Sigmoid colon (tissue), 7 donors: ENCODE measurements around the gene SPR. TPM values are rescaled to one million over a fixed set of nuclear protein-coding genes. Genes with fewer than 3 reads are reported as not detected.

Source experiments
- DNase-seq: peaks from one replicate; pipeline ENCODE4 v3.0.0-alpha.2; 2019
- H3K27ac ChIP-seq, 4 donors: fragments of 200-600 bp; sonication (generic); one replicate each; pipeline ENCODE4 v1.5.1; 2016 to 2019; ENCODE audit warnings: mild to moderate bottlenecking in 1 of 4
- H3K27me3 ChIP-seq, 3 donors: fragments of 200-600 bp; sonication (generic); one replicate each; pipeline ENCODE4 v1.5.1; 2019; ENCODE audit warnings: mild to moderate bottlenecking in 1 of 3
- H3K36me3 ChIP-seq, 4 donors: fragments of 200-600 bp; sonication (generic); one replicate each; pipeline ENCODE4 v1.5.1; 2016 to 2019
- H3K4me1 ChIP-seq, 4 donors: fragments of 200-600 bp; sonication (generic); one replicate each; pipeline ENCODE4 v1.5.1; 2017 to 2019
- H3K4me3 ChIP-seq, 4 donors: fragments of 200-600 bp; sonication (generic); one replicate each; pipeline ENCODE4 v1.5.1; 2017 to 2019; ENCODE audit warnings: mild to moderate bottlenecking in 2 of 4, moderate library complexity in 1 of 4
- H3K9me3 ChIP-seq, 4 donors: fragments of 200-600 bp in 3 of 4; sonication (generic) in 3 of 4; one replicate each; pipeline versions ENCODE4 v1.5.1 to v1.6.1; 2013 to 2019
- CTCF ChIP-seq, 4 experiments: fragments of 450-650 bp in 3 of 4; fragments of 200-600 bp in 1 of 4; IDR thresholded peaks; one replicate each; pipeline ENCODE4 v1.5.1; 2016 to 2019; ENCODE audit warnings: antibody characterized with exemption in 4 of 4, mild to moderate bottlenecking in 3 of 4, moderate library complexity in 2 of 4
- EP300 ChIP-seq, 4 donors: sonication (generic); formaldehyde crosslinking; IDR thresholded peaks; one replicate each; pipeline ENCODE4 v1.6.1; 2017; ENCODE audit warnings: antibody characterized with exemption in 4 of 4
- POLR2A ChIP-seq, 2 donors: fragments of 450-650 bp; IDR thresholded peaks; one replicate each; pipeline ENCODE4 v1.6.1; 2016; ENCODE audit warnings: antibody characterized with exemption in 2 of 2, mild to moderate bottlenecking in 2 of 2, moderate library complexity in 2 of 2
- POLR2AphosphoS5 ChIP-seq, 4 donors: sonication (generic); formaldehyde crosslinking; IDR thresholded peaks; one replicate each; pipeline ENCODE4 v1.6.1; 2017; ENCODE audit warnings: antibody characterized with exemption in 4 of 4
- WGBS, 2 donors: extraction: QIAGEN DNeasy Blood & Tissue Kit; methylation state at CpG; one replicate each; pipeline ENCODE4 v1.1.7; 2013; 5-methylcytosine and 5-hydroxymethylcytosine counted together
- intact Hi-C: fragments of 100-400 bp; cut with DNase I; formaldehyde crosslinking; loops from one replicate; pipeline ENCODE4 v1.15.1; 2023
- polyA plus RNA-seq, 3 donors: library from polyadenylated mRNA; stranded (reverse); fragments of 200-250 nt; gene quantifications; one replicate each; pipeline ENCODE4 v1.2.3, GENCODE V29; 2013
- total RNA-seq, 4 donors: library from RNA; depleted of rRNA; stranded (reverse); fragments of >200 nt; gene quantifications; one replicate each; pipeline ENCODE4 v1.1.0, GENCODE V29; 2016
- donor health status: healthy with polysubstance abuse.
- donor health status: Bipolar disorder and iron deficiency.
- donor health status: healthy.

SPR gene
- total and polyA plus RNA-seq, 7 donors = 31.0 to 69.8 (median 46.1) TPM

GRCh38 chr2:72895154-72895553 lies 7.9 kb downstream of the SPR start:
- intact Hi-C loops = no loop called here
- no peak overlapping the region for H3K27ac ChIP-seq
- WGBS, 2 donors = 15 to 16% methylated on average over 4 of the region's 4 CpGs
- no peaks in the 10 kb centered on the region for H3K9me3 ChIP-seq
- no peak overlapping the region for H3K4me3 ChIP-seq
- no peak for DNase-seq
- H3K4me1 ChIP-seq = peaks cover 0 to 15% (median 7%) of the 10 kb centered on the region in 4 donors
- H3K27me3 ChIP-seq = peaks cover 0 to 33% (median 10%) of the 10 kb centered on the region in 3 donors
- H3K36me3 ChIP-seq = peaks cover 0 to 15% (median 9%) of the 10 kb centered on the region in 4 donors
- no peak for TF ChIP-seq POLR2AphosphoS5 (IDR thresholded peaks at IDR 0.05)
- TF ChIP-seq POLR2A (IDR thresholded peaks at IDR 0.05) = no peak
- no peak for TF ChIP-seq CTCF (IDR thresholded peaks at IDR 0.05)
- no peak for TF ChIP-seq EP300 (IDR thresholded peaks at IDR 0.05)

- Histone ChIP-seq H3K9me3 (no peaks in the 10 kb centered on the region), H3K27ac (no peak overlapping the region), H3K4me3 (peak overlapping the region in 1 of 4 donors; percentile 10), H3K4me1 (peaks cover 0 to 14% (median 6%) of the 10 kb centered on the region in 4 donors), H3K27me3 (peaks cover 0 to 33% (median 10%) of the 10 kb centered on the region in 3 donors), H3K36me3 (peaks cover 0 to 15% (median 9%) of the 10 kb centered on the region in 4 donors)
- 3 to 17% methylated on average over 16 of the region's 16 CpGs for WGBS, 2 donors
- TF ChIP-seq CTCF (IDR thresholded peaks at IDR 0.05) (no peak), POLR2A (IDR thresholded peaks at IDR 0.05) (no peak), POLR2AphosphoS5 (IDR thresholded peaks at IDR 0.05) (no peak), EP300 (IDR thresholded peaks at IDR 0.05) (no peak)
- DNase-seq = no peak
- intact Hi-C loops = no loop called here
Measured at GRCh38 chr2:72895759-72896281, 8.6 kb downstream of the SPR start.

GRCh38 chr2:72896446-72896845 lies 9.2 kb downstream of the SPR start:
- no peak for DNase-seq
- Histone ChIP-seq H3K36me3 (peaks cover 0 to 11% (median 6%) of the 10 kb centered on the region in 4 donors), H3K9me3 (no peaks in the 10 kb centered on the region), H3K27me3 (peaks cover 0 to 36% (median 10%) of the 10 kb centered on the region in 3 donors), H3K4me3 (no peak overlapping the region), H3K27ac (no peak overlapping the region), H3K4me1 (peaks cover 0 to 12% (median 5%) of the 10 kb centered on the region in 4 donors)
- intact Hi-C loops = no loop called here
- TF ChIP-seq CTCF (IDR thresholded peaks at IDR 0.05) (no peak), EP300 (IDR thresholded peaks at IDR 0.05) (no peak), POLR2A (IDR thresholded peaks at IDR 0.05) (no peak), POLR2AphosphoS5 (IDR thresholded peaks at IDR 0.05) (no peak)
- WGBS, 2 donors = 79% methylated on average over 4 of the region's 4 CpGs

GRCh38 chr2:72897785-72898584 lies 10.8 kb downstream of the SPR start:
- Histone ChIP-seq H3K36me3 (no peaks in the 10 kb centered on the region), H3K4me1 (peaks cover 0 to 12% (median 5%) of the 10 kb centered on the region in 4 donors), H3K27me3 (peaks cover 0 to 43% (median 10%) of the 10 kb centered on the region in 3 donors), H3K9me3 (no peaks in the 10 kb centered on the region), H3K4me3 (no peak overlapping the region), H3K27ac (no peak overlapping the region)
- 75 to 86% methylated on average over 18 of the region's 18 CpGs for WGBS, 2 donors
- intact Hi-C loops = no loop called here
- no peak for DNase-seq
- no peak for TF ChIP-seq POLR2A (IDR thresholded peaks at IDR 0.05)
- TF ChIP-seq POLR2AphosphoS5 (IDR thresholded peaks at IDR 0.05) = no peak
- no peak for TF ChIP-seq CTCF (IDR thresholded peaks at IDR 0.05)
- no peak for TF ChIP-seq EP300 (IDR thresholded peaks at IDR 0.05)
